Liver (tissue), 9 donors: ENCODE measurements around the gene PDZRN4. TPM values are rescaled to one million over a fixed set of nuclear protein-coding genes. Genes with fewer than 3 reads are reported as not detected.

ENCODE experiments used
- DNase-seq: peaks from one replicate; pipeline ENCODE4 v3.0.0-alpha.2; 2017; ENCODE audit warnings: low spot score
- H3K27ac ChIP-seq, 2 donors: one replicate each; pipeline ENCODE4 v1.7.0; 2013; ENCODE audit warnings: inconsistent platforms in 2 of 2, low read length in 2 of 2, control low read depth in 1 of 2, low read depth in 1 of 2, mild to moderate bottlenecking in 1 of 2
- H3K27me3 ChIP-seq, 4 donors: one replicate each; pipeline versions ENCODE4 v1.6.1 to v1.7.0; 2013; ENCODE audit warnings: low read length in 3 of 4, inconsistent platforms in 1 of 4, mild to moderate bottlenecking in 1 of 4, moderate library complexity in 1 of 4; ENCODE audit not compliant: control insufficient read depth in 4 of 4, insufficient read depth in 4 of 4
- H3K36me3 ChIP-seq, 4 donors: one replicate each; pipeline versions ENCODE4 v1.6.1 to v1.7.0; 2013; ENCODE audit warnings: low read length in 3 of 4, mild to moderate bottlenecking in 3 of 4, low read depth in 1 of 4, moderate library complexity in 1 of 4; ENCODE audit not compliant: control insufficient read depth in 4 of 4, insufficient read depth in 3 of 4
- H3K4me1 ChIP-seq, 4 donors: one replicate each; pipeline versions ENCODE4 v1.6.1 to v1.7.0; 2013; ENCODE audit warnings: low read length in 3 of 4, mild to moderate bottlenecking in 3 of 4, moderate library complexity in 1 of 4; ENCODE audit not compliant: control insufficient read depth in 4 of 4, insufficient read depth in 4 of 4
- H3K4me3 ChIP-seq, 3 donors: one replicate each; pipeline versions ENCODE4 v1.6.1 to v1.7.0; 2013; ENCODE audit warnings: low read length in 3 of 3, control low read depth in 1 of 3, low read depth in 1 of 3, mild to moderate bottlenecking in 1 of 3
- H3K9ac ChIP-seq, 2 donors: one replicate each; pipeline ENCODE4 v1.7.0; 2013; ENCODE audit warnings: low read length in 2 of 2, mild to moderate bottlenecking in 2 of 2, moderate library complexity in 2 of 2, control low read depth in 1 of 2, low read depth in 1 of 2
- H3K9me3 ChIP-seq, 4 donors: one replicate each; pipeline versions ENCODE4 v1.6.1 to v1.7.0; 2013; ENCODE audit warnings: low read length in 3 of 4; ENCODE audit not compliant: control insufficient read depth in 4 of 4
- EGR1 ChIP-seq, 2 donors: IDR thresholded peaks; 2 replicates each; pipeline ENCODE4 v1.6.1; 2016 to 2018; ENCODE audit warnings: antibody characterized with exemption in 2 of 2, low read depth in 2 of 2
- FOXA1 ChIP-seq: IDR thresholded peaks from 2 replicates; pipeline ENCODE4 v1.6.1; 2016; ENCODE audit warnings: antibody characterized with exemption
- FOXA2 ChIP-seq: IDR thresholded peaks from 2 replicates; pipeline ENCODE4 v1.6.1; 2016; ENCODE audit warnings: antibody characterized with exemption
- GABPA ChIP-seq, 2 donors: IDR thresholded peaks in 1 of 2; conservative IDR thresholded peaks in 1 of 2; 2 replicates each; pipeline ENCODE4 v1.6.1; 2016; ENCODE audit warnings: antibody characterized with exemption in 2 of 2, mild to moderate bottlenecking in 1 of 2, moderate library complexity in 1 of 2
- HNF4A ChIP-seq, 2 donors: conservative IDR thresholded peaks; 2 replicates each; pipeline ENCODE4 v1.6.1; 2016; ENCODE audit warnings: antibody characterized with exemption in 2 of 2, mild to moderate bottlenecking in 2 of 2
- HNF4G ChIP-seq: IDR thresholded peaks from 2 replicates; pipeline ENCODE4 v1.6.1; 2016; ENCODE audit warnings: antibody characterized with exemption
- JUND ChIP-seq, 2 donors: IDR thresholded peaks; 2 replicates each; pipeline ENCODE4 v1.6.1; 2016; ENCODE audit warnings: antibody characterized with exemption in 2 of 2
- NR2F2 ChIP-seq: IDR thresholded peaks from 2 replicates; pipeline ENCODE4 v1.6.1; 2016; ENCODE audit warnings: antibody characterized with exemption
- RAD21 ChIP-seq, 2 donors: IDR thresholded peaks; 2 replicates each; pipeline ENCODE4 v1.6.1; 2016; ENCODE audit warnings: antibody characterized with exemption in 2 of 2, mild to moderate bottlenecking in 2 of 2
- RXRA ChIP-seq, 2 donors: IDR thresholded peaks; 2 replicates each; pipeline ENCODE4 v1.6.1; 2017 to 2018; ENCODE audit warnings: antibody characterized with exemption in 2 of 2, mild to moderate bottlenecking in 1 of 2
- SP1 ChIP-seq: IDR thresholded peaks from 2 replicates; pipeline ENCODE4 v1.6.1; 2018; ENCODE audit warnings: antibody characterized with exemption, mild to moderate bottlenecking
- TAF1 ChIP-seq: conservative IDR thresholded peaks from 2 replicates; pipeline ENCODE4 v1.6.1; 2016; ENCODE audit warnings: antibody characterized with exemption, mild to moderate bottlenecking
- YY1 ChIP-seq: IDR thresholded peaks from 2 replicates; pipeline ENCODE4 v1.6.1; 2016; ENCODE audit warnings: antibody characterized with exemption, mild to moderate bottlenecking
- WGBS: extraction: QIAGEN DNeasy Blood & Tissue Kit; methylation state at CpG from one replicate; pipeline ENCODE4 v1.1.7; 2013; 5-methylcytosine and 5-hydroxymethylcytosine counted together
- polyA plus RNA-seq, 2 donors: library from polyadenylated mRNA; stranded (reverse) in 1 of 2; unstranded in 1 of 2; fragments of 200-250 nt in 1 of 2; fragments of >200 nt in 1 of 2; fragmentation: Nextera tagmentation in 1 of 2; extraction: Ambion mirVana in 1 of 2; gene quantifications; one replicate each; pipeline versions ENCODE4 v1.2.1 to v1.2.3, GENCODE V29; 2013 to 2015
- total RNA-seq, 2 donors: library from RNA; depleted of rRNA; stranded (reverse); fragments of >200 nt; gene quantifications; one replicate each; pipeline ENCODE4 v1.2.3, GENCODE V29; 2014
- TF ChIP-seq, protein P1 (sequence below): IDR thresholded peaks from 2 replicates; pipeline ENCODE4 v1.6.1; 2016; ENCODE audit warnings: antibody characterized with exemption
- TF ChIP-seq, protein P2 (sequence below): IDR thresholded peaks from 2 replicates; pipeline ENCODE4 v1.6.1; 2016; ENCODE audit warnings: antibody characterized with exemption
- TF ChIP-seq, protein P3 (sequence below): fragments of 150-350 bp; IDR thresholded peaks from 2 replicates; pipeline ENCODE4 v1.5.1; 2017; ENCODE audit warnings: improper control_type of control experiment, low read depth, low read length; ENCODE audit not compliant: missing input control
- TF ChIP-seq, protein P4 (sequence below): IDR thresholded peaks from 2 replicates; pipeline ENCODE4 v1.6.1; 2016; ENCODE audit warnings: antibody characterized with exemption
- TF ChIP-seq, protein P5 (sequence below): IDR thresholded peaks from 2 replicates; pipeline ENCODE4 v1.6.1; 2016; ENCODE audit warnings: antibody characterized with exemption, mild to moderate bottlenecking
- donor health status: healthy.
- donor health status: healthy.
- donor health status: healthy.
- donor health status: healthy.
- donor health status: healthy.

Gene PDZRN4
- total and polyA plus RNA-seq, 4 donors, result 0.11 to 1.1 (median 0.24) TPM

DNA sequence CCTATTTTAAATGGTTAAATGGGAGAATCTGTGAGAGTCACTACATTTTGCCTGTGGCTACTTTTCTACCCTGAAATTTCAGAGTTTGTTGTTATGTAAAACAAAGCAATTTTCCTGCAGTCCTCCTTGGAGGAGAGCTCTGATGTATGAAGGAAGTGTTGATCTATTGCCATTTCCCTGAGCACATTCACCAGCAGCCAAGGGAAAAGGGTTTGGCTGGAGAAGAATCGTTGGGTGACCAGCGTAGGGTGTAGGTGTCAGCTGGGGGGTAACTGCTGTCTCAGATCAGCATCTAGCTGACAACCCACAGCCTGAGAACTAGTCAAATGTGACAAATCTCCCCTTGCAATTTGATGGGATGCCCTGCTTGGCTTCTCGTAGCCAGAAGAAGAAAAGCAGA, 230.5 kb downstream of the PDZRN4 start:
- Histone ChIP-seq H3K36me3 (no peaks in the 10 kb centered on the region), H3K9ac (no peak overlapping the region), H3K4me1 (no peaks in the 10 kb centered on the region), H3K4me3 (no peak overlapping the region), H3K27ac (no peak overlapping the region), H3K27me3 (peaks cover 0 to 6% (median 0%) of the 10 kb centered on the region in 4 donors), H3K9me3 (no peaks in the 10 kb centered on the region)
- no peak for DNase-seq
- TF ChIP-seq, protein P1, sequence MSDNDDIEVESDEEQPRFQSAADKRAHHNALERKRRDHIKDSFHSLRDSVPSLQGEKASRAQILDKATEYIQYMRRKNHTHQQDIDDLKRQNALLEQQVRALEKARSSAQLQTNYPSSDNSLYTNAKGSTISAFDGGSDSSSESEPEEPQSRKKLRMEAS, result no peak
- TF ChIP-seq GABPA (IDR thresholded peaks at IDR 0.05 in 1 of 2, conservative IDR thresholded peaks at IDR 0.05 in 1 of 2), result no peak
- TF ChIP-seq, protein P2, sequence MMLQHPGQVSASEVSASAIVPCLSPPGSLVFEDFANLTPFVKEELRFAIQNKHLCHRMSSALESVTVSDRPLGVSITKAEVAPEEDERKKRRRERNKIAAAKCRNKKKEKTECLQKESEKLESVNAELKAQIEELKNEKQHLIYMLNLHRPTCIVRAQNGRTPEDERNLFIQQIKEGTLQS, result no peak
- TF ChIP-seq NR2F2, result no peak
- TF ChIP-seq HNF4G, result no peak
- no peak for TF ChIP-seq FOXA2
- TF ChIP-seq, protein P3, sequence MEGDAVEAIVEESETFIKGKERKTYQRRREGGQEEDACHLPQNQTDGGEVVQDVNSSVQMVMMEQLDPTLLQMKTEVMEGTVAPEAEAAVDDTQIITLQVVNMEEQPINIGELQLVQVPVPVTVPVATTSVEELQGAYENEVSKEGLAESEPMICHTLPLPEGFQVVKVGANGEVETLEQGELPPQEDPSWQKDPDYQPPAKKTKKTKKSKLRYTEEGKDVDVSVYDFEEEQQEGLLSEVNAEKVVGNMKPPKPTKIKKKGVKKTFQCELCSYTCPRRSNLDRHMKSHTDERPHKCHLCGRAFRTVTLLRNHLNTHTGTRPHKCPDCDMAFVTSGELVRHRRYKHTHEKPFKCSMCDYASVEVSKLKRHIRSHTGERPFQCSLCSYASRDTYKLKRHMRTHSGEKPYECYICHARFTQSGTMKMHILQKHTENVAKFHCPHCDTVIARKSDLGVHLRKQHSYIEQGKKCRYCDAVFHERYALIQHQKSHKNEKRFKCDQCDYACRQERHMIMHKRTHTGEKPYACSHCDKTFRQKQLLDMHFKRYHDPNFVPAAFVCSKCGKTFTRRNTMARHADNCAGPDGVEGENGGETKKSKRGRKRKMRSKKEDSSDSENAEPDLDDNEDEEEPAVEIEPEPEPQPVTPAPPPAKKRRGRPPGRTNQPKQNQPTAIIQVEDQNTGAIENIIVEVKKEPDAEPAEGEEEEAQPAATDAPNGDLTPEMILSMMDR, result no peak
- TF ChIP-seq, protein P4, sequence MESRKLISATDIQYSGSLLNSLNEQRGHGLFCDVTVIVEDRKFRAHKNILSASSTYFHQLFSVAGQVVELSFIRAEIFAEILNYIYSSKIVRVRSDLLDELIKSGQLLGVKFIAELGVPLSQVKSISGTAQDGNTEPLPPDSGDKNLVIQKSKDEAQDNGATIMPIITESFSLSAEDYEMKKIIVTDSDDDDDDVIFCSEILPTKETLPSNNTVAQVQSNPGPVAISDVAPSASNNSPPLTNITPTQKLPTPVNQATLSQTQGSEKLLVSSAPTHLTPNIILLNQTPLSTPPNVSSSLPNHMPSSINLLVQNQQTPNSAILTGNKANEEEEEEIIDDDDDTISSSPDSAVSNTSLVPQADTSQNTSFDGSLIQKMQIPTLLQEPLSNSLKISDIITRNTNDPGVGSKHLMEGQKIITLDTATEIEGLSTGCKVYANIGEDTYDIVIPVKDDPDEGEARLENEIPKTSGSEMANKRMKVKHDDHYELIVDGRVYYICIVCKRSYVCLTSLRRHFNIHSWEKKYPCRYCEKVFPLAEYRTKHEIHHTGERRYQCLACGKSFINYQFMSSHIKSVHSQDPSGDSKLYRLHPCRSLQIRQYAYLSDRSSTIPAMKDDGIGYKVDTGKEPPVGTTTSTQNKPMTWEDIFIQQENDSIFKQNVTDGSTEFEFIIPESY, result no peak
- TF ChIP-seq JUND (IDR thresholded peaks at IDR 0.05), result no peak
- TF ChIP-seq TAF1, result no peak
- TF ChIP-seq HNF4A (conservative IDR thresholded peaks at IDR 0.05), result no peak
- TF ChIP-seq, protein P5, sequence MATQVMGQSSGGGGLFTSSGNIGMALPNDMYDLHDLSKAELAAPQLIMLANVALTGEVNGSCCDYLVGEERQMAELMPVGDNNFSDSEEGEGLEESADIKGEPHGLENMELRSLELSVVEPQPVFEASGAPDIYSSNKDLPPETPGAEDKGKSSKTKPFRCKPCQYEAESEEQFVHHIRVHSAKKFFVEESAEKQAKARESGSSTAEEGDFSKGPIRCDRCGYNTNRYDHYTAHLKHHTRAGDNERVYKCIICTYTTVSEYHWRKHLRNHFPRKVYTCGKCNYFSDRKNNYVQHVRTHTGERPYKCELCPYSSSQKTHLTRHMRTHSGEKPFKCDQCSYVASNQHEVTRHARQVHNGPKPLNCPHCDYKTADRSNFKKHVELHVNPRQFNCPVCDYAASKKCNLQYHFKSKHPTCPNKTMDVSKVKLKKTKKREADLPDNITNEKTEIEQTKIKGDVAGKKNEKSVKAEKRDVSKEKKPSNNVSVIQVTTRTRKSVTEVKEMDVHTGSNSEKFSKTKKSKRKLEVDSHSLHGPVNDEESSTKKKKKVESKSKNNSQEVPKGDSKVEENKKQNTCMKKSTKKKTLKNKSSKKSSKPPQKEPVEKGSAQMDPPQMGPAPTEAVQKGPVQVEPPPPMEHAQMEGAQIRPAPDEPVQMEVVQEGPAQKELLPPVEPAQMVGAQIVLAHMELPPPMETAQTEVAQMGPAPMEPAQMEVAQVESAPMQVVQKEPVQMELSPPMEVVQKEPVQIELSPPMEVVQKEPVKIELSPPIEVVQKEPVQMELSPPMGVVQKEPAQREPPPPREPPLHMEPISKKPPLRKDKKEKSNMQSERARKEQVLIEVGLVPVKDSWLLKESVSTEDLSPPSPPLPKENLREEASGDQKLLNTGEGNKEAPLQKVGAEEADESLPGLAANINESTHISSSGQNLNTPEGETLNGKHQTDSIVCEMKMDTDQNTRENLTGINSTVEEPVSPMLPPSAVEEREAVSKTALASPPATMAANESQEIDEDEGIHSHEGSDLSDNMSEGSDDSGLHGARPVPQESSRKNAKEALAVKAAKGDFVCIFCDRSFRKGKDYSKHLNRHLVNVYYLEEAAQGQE, result no peak
- TF ChIP-seq EGR1 (IDR thresholded peaks at IDR 0.05; ENCODE audit: low read depth in 2 of 2), result no peak
- no peak for TF ChIP-seq FOXA1
- TF ChIP-seq YY1, result no peak
- TF ChIP-seq SP1, result no peak
- TF ChIP-seq RXRA (IDR thresholded peaks at IDR 0.05), result no peak
- TF ChIP-seq RAD21 (IDR thresholded peaks at IDR 0.05), result no peak
- WGBS, result 60% methylated on average over 3 of the region's 3 CpGs
